HEK293T (cell line): ENCODE measurements around the gene UBAP2.

Experiments used
- CTCF ChIA-PET: fragments of 350-600 bp; formaldehyde crosslinking; extraction: SDS; loops from one replicate; lab custom pipeline; 2021; ENCODE audit warnings: antibody characterized with exemption, inconsistent platforms; lab: Yijun Ruan, JAX
- POLR2A ChIA-PET: fragments of 350-600 bp; formaldehyde crosslinking; extraction: SDS; loops from one replicate; lab custom pipeline; 2020; ENCODE audit warnings: antibody characterized with exemption, inconsistent platforms; lab: Yijun Ruan, JAX
- DNase-seq: peaks from one replicate; pipeline ENCODE4 v3.0.0; 2012; ENCODE audit warnings: mixed read lengths; ENCODE audit errors: extremely low spot score
- ARNT ChIP-seq: fragments of 450-650 bp; IDR thresholded peaks from 2 replicates; pipeline ENCODE4 v1.6.1; 2017; ENCODE audit warnings: mild to moderate bottlenecking
- BHLHE40 ChIP-seq: fragments of 450-650 bp; IDR thresholded peaks from 2 replicates; pipeline ENCODE4 v1.6.1; 2016; ENCODE audit warnings: mild to moderate bottlenecking, moderate library complexity, borderline replicate concordance
- CTBP1 ChIP-seq: fragments of 450-650 bp; IDR thresholded peaks from 2 replicates; pipeline ENCODE4 v1.6.1; 2016; ENCODE audit warnings: borderline replicate concordance
- ELF4 ChIP-seq: fragments of 450-650 bp; IDR thresholded peaks from 2 replicates; pipeline ENCODE4 v1.6.1; 2017; ENCODE audit warnings: antibody characterized with exemption
- FOXA1 ChIP-seq: fragments of 450-650 bp; IDR thresholded peaks from 2 replicates; pipeline ENCODE4 v1.6.1; 2016; ENCODE audit warnings: mild to moderate bottlenecking
- FOXK2 ChIP-seq: fragments of 450-650 bp; IDR thresholded peaks from 2 replicates; pipeline ENCODE4 v1.6.1; 2016; ENCODE audit warnings: mild to moderate bottlenecking
- FOXM1 ChIP-seq: fragments of 450-650 bp; IDR thresholded peaks from 2 replicates; pipeline ENCODE4 v1.6.1; 2017; ENCODE audit warnings: mild to moderate bottlenecking, borderline replicate concordance
- HDGF ChIP-seq: fragments of 450-650 bp; IDR thresholded peaks from 2 replicates; pipeline ENCODE4 v1.6.1; 2017; ENCODE audit warnings: antibody characterized with exemption, borderline replicate concordance
- L3MBTL2 ChIP-seq: fragments of 450-650 bp; conservative IDR thresholded peaks from 2 replicates; pipeline ENCODE4 v1.6.1; 2016; ENCODE audit warnings: mild to moderate bottlenecking
- LEF1 ChIP-seq: fragments of 450-650 bp; IDR thresholded peaks from 2 replicates; pipeline ENCODE4 v1.6.1; 2017; ENCODE audit warnings: mild to moderate bottlenecking, borderline replicate concordance
- NFRKB ChIP-seq: fragments of 450-650 bp; IDR thresholded peaks from 2 replicates; pipeline ENCODE4 v1.6.1; 2016; ENCODE audit warnings: mild to moderate bottlenecking, moderate library complexity
- PKNOX1 ChIP-seq: fragments of 450-650 bp; IDR thresholded peaks from 2 replicates; pipeline ENCODE4 v1.6.1; 2016
- SP1 ChIP-seq: fragments of 450-650 bp; IDR thresholded peaks from 2 replicates; pipeline ENCODE4 v1.6.1; 2017
- SUZ12 ChIP-seq: fragments of 450-650 bp; IDR thresholded peaks from 2 replicates; pipeline ENCODE4 v1.6.1; 2016; ENCODE audit warnings: mild to moderate bottlenecking
- TARDBP ChIP-seq: fragments of 450-650 bp; IDR thresholded peaks from 2 replicates; pipeline ENCODE4 v1.6.1; 2016
- ZNF384 ChIP-seq: fragments of 450-650 bp; IDR thresholded peaks from 2 replicates; pipeline ENCODE4 v1.6.1; 2016

The UBAP2 gene

GRCh38 chr9:33942471-33943083 is 106.1 kb downstream of the UBAP2 start:
- no peak for TF ChIP-seq FOXA1
- no peak for TF ChIP-seq LEF1
- no peak for TF ChIP-seq FOXK2
- no peak for TF ChIP-seq ELF4
- no peak for TF ChIP-seq BHLHE40
- TF ChIP-seq PKNOX1 = no peak
- no peak for TF ChIP-seq FOXM1
- TF ChIP-seq SUZ12 = no peak
- TF ChIP-seq L3MBTL2 = no peak
- TF ChIP-seq SP1 = no peak
- no peak for TF ChIP-seq ZNF384
- no peak for TF ChIP-seq NFRKB
- TF ChIP-seq HDGF = no peak
- no peak for TF ChIP-seq TARDBP
- TF ChIP-seq CTBP1 = no peak
- TF ChIP-seq ARNT = no peak
- POLR2A ChIA-PET = no interaction called here
- DNase-seq = no peak
- CTCF ChIA-PET = no interaction called here

GRCh38 chr9:33939924-33940874 is 108.5 kb downstream of the UBAP2 start:
- TF ChIP-seq FOXA1 (no peak), LEF1 (no peak), ARNT (no peak), HDGF (no peak), TARDBP (no peak), NFRKB (no peak), BHLHE40 (no peak), L3MBTL2 (no peak), SUZ12 (no peak)
- ChIA-PET CTCF (no interaction called here), POLR2A (no interaction called here)
- no peak for DNase-seq

GRCh38 chr9:33934188-33934878 is 114.4 kb downstream of the UBAP2 start:
- TF ChIP-seq TARDBP (no peak), SUZ12 (no peak), NFRKB (no peak)
- no peak for DNase-seq
- CTCF ChIA-PET = interaction anchor here (1.4 kb wide), 1 partner anchor 9 kb away, joined by 4 read pairs; no protein-coding TSS in a partner anchor
- POLR2A ChIA-PET = no interaction called here

- no peak for DNase-seq
- CTCF ChIA-PET = no interaction called here
- POLR2A ChIA-PET = no interaction called here
- TF ChIP-seq L3MBTL2 = no peak
Observed at GRCh38 chr9:33932078-33932807, 116.4 kb downstream of the UBAP2 start.

- DNase-seq = no peak
- CTCF ChIA-PET = no interaction called here
- TF ChIP-seq ARNT = no peak
- no peak for TF ChIP-seq CTBP1
- POLR2A ChIA-PET = no interaction called here
Observed at GRCh38 chr9:33931326-33931725, 117.4 kb downstream of the UBAP2 start.

- ChIA-PET CTCF (no interaction called here), POLR2A (no interaction called here)
- no peak for DNase-seq
- no peak for TF ChIP-seq ELF4
- no peak for TF ChIP-seq ARNT
- no peak for TF ChIP-seq NFRKB
- no peak for TF ChIP-seq SUZ12
- TF ChIP-seq SP1 = no peak
- no peak for TF ChIP-seq LEF1
- TF ChIP-seq PKNOX1 = no peak
- TF ChIP-seq ZNF384 = no peak
- TF ChIP-seq FOXA1 = no peak
- TF ChIP-seq BHLHE40 = no peak
- no peak for TF ChIP-seq FOXK2
- no peak for TF ChIP-seq CTBP1
- TF ChIP-seq TARDBP = no peak
- TF ChIP-seq L3MBTL2 = no peak
- TF ChIP-seq HDGF = no peak
Observed at GRCh38 chr9:33927694-33928093, 121.0 kb downstream of the UBAP2 start.
